ENCODE measurements around the gene RNF150.
"Not testable (repeated sequence)": the region's sequence is repeated elsewhere in the genome, so short reads cannot be mapped to it uniquely, and the experiment has no call there.

The RNF150 gene

DNA sequence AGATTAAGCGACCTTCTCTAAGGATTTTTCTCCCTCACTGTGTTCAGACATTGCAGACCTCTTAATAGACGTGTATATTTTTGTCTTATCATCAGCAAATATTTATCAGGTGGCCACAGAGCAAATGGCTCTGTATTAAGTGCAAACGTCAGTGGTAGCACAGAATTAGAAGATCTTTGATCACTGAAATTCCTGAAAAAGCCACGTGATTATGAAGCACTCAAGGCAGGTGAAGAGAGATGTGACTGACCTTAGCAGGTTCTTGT is 271.2 kb downstream of the RNF150 start:
- DNase-seq (ENCODE audit: low spot score), result no peak

- peak; percentile 25 for DNase-seq (ENCODE audit: low spot score)
Observed at GRCh38 chr4:140861359-140862176, 271.7 kb downstream of the RNF150 start.

DNA sequence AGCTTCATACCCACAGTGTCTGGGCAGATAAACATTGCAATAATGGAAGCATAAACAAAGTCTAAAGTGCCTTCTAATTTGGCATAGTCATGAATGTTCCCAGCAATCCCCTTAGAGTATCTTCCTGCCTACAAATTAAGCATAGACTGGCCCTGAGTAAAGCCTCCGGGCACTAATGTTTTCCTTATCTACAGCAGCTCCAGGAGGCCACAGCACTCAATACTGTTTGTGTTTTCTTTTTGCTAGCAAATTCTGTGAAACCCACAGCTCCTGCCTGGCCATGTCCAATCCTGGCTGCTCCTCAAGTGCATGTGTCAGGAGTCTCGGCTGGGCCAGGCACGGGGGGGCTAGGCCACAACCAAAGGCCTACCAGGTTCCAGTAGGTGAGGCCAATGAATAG is 274.4 kb downstream of the RNF150 start:
- DNase-seq (ENCODE audit: low spot score), result no peak

- no peak for DNase-seq (ENCODE audit: low spot score)
Observed at GRCh38 chr4:140857111-140857510, 276.2 kb downstream of the RNF150 start.

- no peak for DNase-seq (ENCODE audit: low spot score)
Observed at GRCh38 chr4:140856621-140857062, 276.6 kb downstream of the RNF150 start.

DNA sequence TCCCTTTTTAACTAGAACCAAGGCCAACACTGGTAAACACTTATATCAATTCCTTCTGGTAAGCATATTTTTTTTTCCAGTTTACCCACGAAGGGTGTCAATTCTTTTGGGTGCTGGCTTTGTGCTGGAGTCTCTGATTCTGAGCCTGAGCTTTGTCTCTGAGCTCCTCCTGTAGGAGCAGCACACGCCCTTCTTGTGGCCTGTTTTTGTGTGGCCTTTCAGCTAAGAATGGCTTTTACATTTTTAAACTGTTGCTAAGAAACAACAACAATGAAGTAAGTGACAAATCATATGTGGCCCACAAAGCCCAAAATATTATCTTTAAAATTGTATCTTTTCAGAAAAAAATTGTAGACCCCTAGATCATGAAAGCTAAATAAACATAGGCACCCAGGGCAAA is 279.1 kb downstream of the RNF150 start:
- no peak for DNase-seq (ENCODE audit: low spot score)

- DNase-seq (ENCODE audit: low spot score), result no peak
Observed at GRCh38 chr4:140851804-140852203, 281.5 kb downstream of the RNF150 start.

DNA sequence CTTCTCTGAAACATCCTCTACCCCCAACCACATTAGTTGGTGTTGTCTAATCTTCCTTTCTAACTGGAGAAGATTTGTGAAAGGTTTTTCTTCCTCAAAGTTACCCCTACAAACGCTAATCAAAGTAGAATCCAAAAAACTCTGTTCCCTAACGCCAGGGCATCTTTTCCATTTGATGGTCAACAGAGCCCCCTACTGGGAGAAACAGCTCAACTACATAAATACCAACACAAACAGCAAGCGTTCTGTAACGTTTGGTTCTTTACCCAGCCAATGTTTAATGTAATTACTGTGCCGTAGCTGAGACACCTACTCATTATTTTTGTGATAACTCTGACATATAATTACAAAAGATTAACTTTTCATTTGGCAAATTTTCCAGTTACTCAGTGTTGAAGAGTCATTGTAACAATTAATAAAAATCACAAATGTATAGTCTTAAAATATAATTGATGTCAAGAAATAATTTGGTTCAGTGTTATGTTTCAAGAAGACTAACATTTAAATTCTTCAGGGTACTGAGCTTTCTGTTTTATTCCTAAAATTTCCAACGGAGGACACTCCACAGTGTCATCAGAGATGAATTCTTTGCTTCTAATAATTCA is 282.1 kb downstream of the RNF150 start:
- DNase-seq (ENCODE audit: low spot score), result peak; percentile 36

DNA sequence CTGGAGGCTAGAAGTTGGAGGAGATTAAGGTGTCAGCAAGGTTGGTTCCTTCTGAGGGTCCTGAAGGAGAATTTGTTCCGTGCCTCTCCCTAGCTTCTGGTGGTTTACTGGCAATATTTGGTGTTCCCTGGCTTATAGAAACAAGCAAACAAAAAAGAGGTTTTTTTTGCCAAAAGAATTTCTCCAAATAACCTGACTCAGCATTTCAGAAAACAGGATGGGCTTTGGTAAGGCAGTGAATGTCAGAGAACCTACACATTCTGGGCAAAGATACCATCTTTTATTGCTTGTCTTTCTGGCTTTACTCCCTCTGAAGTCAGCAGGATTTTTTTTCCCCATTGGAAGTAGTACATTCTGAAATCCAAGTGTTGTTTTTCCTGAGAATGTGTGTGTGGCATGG is 283.7 kb downstream of the RNF150 start:
- no peak for DNase-seq (ENCODE audit: low spot score)

DNA sequence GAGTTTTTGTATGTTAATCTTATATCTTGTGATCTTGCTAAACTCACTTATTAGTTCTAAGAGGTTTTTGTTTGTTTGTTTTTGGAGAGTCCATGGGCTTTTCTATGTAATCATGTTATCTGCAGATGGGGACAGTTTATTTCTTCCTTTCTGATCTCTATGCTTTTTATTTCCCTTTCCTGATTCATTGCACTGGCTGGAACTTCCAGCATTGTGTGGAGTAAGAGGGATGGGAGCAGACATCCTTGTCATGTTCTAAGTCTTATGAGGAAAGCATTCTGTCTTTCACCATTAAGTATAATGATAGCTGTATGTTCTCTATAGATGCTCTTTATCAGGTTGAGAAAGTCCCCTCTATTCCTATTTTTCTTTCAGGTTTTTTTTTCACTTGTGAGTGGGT is 286.5 kb downstream of the RNF150 start:
- DNase-seq (ENCODE audit: low spot score), result no peak

GRCh38 chr4:140844061-140844460 is 289.2 kb downstream of the RNF150 start:
- DNase-seq (ENCODE audit: low spot score), result no peak

DNA sequence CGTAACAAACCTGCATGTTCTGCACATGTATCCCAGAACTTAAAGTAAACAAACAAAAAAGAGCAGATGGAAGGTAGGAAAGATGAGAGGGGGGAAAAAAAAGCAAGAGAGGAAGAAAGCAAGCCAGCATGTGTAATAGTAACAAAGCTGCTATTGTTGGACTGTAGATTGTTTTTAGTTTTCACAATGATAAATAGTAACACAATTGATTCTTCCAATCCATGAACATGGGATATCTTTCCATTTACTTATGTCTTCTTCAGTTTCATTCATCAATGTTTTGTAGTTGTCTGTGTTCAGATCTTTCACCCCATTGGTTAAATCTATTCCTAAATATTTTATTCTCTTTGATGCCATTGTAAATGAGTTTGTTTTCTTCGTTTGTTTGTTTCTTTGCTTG is 292.1 kb downstream of the RNF150 start:
- no peak for DNase-seq (ENCODE audit: low spot score)

- DNase-seq (ENCODE audit: low spot score), result no peak
Observed at GRCh38 chr4:140839888-140840790, 293.1 kb downstream of the RNF150 start.

- no peak for DNase-seq (ENCODE audit: low spot score)
Observed at GRCh38 chr4:140839406-140839805, 293.9 kb downstream of the RNF150 start.

- no peak for DNase-seq (ENCODE audit: low spot score)
Observed at GRCh38 chr4:140837736-140838135, 295.5 kb downstream of the RNF150 start.

DNA sequence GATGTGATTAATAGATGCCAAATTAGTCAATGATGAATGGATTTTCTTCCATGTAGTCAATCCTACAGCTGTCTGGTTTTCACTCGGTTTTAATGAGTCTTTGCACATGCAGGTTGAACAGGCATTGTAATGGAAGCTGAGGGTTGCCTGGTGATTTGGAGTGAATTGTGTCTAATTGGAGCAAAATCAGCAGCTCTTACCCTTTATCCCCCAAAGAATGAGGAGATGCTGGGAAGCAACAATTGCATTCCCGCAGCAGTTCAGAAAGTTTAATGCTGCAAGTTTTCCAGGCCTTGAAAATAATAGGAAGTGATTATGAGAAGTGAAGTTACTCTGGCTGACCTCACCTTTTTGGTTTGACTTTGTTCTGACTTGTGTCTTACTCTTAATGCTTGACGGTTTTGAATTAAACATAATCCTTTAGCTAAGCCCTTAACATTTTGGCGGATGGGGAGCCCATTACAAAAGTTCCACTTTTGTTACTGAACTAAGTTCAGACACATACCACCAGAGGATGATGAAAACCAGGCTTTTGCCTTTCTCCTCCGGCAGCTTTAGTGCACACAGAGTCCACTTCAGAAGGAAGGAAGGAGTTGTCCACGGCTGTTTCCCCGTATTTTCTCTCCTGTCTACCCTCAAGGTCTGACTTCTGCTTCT is 298.3 kb downstream of the RNF150 start:
- no peak for DNase-seq (ENCODE audit: low spot score)

DNA sequence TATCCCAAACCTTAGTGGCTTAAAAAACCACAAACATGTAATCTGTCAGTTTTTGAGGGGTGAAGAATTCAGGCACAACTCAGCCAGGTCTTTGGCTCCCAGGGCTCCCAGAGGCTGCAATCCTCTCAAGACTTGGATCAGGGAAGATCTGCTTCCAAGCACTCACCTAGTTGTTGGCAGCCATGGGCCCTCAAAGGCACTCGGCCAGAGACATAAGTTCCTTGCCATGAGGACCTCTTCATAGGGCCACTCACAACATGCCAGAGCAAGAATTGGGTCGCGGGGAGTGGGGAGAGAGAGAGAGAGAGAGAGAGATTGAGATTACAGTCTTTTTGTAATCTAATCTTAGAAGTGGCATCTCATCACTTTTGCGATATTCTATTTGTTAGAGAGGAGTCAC is 300.0 kb downstream of the RNF150 start:
- DNase-seq (ENCODE audit: low spot score), result no peak

GRCh38 chr4:140829825-140830224 is 303.4 kb downstream of the RNF150 start:
- DNase-seq (ENCODE audit: low spot score), result no peak

DNA sequence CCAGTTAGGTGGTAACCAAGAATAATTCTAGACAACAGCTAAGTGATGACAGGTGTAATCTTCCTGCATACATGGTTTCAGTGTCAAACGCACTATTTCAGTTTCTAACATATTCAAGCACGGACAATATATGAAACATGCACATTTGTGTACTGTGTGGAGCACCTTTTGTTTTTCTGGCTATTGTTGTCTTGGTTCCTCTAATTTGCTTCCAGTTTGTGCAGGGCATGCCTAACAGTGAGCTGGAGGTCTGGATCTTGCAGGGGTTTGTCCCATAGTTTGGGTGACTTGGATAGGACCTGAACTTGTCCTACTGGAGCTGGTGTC is 306.6 kb downstream of the RNF150 start:
- no peak for DNase-seq (ENCODE audit: low spot score)

DNA sequence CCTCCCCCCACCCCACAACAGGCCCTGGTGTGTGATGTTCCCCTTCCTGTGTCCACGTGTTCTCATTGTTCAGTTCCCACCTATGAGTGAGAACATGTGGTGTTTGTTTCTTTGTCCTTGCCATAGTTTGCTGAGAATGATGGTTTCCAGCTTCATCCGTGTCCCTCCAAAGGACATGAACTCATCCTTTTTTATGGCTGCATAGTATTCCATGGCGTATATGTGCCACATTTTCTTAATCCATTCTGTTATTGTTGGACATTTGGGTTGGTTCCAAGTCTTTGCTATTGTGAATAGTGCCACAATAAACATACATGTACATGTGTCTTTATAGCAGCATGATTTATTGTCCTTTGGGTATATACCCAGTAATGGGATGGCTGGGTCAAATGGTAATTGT is 312.7 kb downstream of the RNF150 start:
- DNase-seq (ENCODE audit: low spot score), result not testable (repeated sequence)

DNA sequence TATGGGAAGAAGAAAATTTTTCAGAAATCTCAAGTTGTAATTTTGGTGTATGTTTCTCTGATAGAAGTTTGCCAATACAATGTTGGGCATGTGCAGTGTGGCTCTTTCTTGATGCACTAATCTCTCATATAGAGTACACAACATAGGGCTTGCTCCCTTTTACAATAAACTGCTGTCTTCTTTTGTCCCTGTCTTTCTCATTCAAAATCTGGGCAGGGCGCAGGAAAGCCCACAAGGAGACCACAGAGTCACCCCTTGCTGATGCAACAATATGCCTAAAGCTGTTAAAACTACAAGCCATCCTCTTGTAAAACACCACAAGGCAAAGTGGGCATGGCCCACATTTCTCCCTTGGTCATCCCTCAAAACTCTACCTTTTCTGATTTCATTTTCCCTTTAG is 313.7 kb downstream of the RNF150 start:
- DNase-seq (ENCODE audit: low spot score), result no peak

- DNase-seq (ENCODE audit: low spot score), result no peak
Observed at GRCh38 chr4:140818433-140818832, 314.8 kb downstream of the RNF150 start.
